H9 (cell line): Measurements from ENCODE around the gene SRGAP3. TPM values are rescaled to one million over a fixed set of nuclear protein-coding genes. Genes with fewer than 3 reads are reported as not detected.

Experiments
- DNase-seq: peaks from one replicate; pipeline ENCODE4 v3.0.0-alpha.2; 2017
- H2AFZ ChIP-seq: one replicate; pipeline ENCODE4 v1.6.1; 2013; ENCODE audit warnings: mild to moderate bottlenecking, low read length, control low read depth, moderate library complexity
- H2AK5ac ChIP-seq: 2 replicates; pipeline ENCODE4 v1.6.1; 2013; ENCODE audit warnings: low read length, control low read depth, mixed read lengths; ENCODE audit not compliant: insufficient read length
- H2BK120ac ChIP-seq: one replicate; pipeline ENCODE4 v1.6.1; 2013; ENCODE audit warnings: low read depth, mild to moderate bottlenecking, low read length, control low read depth, inconsistent platforms; ENCODE audit not compliant: poor library complexity, severe bottlenecking
- H2BK12ac ChIP-seq: 2 replicates; pipeline ENCODE4 v1.6.1; 2013; ENCODE audit warnings: low read length, control low read depth, mixed read lengths, low read depth; ENCODE audit not compliant: insufficient read length
- H2BK15ac ChIP-seq: 2 replicates; pipeline ENCODE4 v1.6.1; 2013; ENCODE audit warnings: low read depth, low read length, control low read depth
- H2BK20ac ChIP-seq: one replicate; pipeline ENCODE4 v1.6.1; 2013; ENCODE audit warnings: low read depth, mild to moderate bottlenecking, low read length, control low read depth, inconsistent platforms; ENCODE audit not compliant: poor library complexity, severe bottlenecking
- H2BK5ac ChIP-seq: 2 replicates; pipeline ENCODE4 v1.6.1; 2013; ENCODE audit warnings: low read length, control low read depth, mixed read lengths; ENCODE audit not compliant: insufficient read length
- H3K14ac ChIP-seq: 2 replicates; pipeline ENCODE4 v1.6.1; 2013; ENCODE audit warnings: low read length, control low read depth; ENCODE audit not compliant: insufficient read depth
- H3K18ac ChIP-seq: 2 replicates; pipeline ENCODE4 v1.6.1; 2013; ENCODE audit warnings: low read depth, mild to moderate bottlenecking, mixed read lengths, low read length, control low read depth; ENCODE audit not compliant: insufficient read length
- H3K23ac ChIP-seq: 2 replicates; pipeline ENCODE4 v1.6.1; 2013; ENCODE audit warnings: low read length, control low read depth, mixed read lengths, low read depth; ENCODE audit not compliant: insufficient read length
- H3K23me2 ChIP-seq: 2 replicates; pipeline ENCODE4 v1.6.1; 2013; ENCODE audit warnings: low read depth, mild to moderate bottlenecking, mixed read lengths, low read length, control low read depth; ENCODE audit not compliant: insufficient read length, poor library complexity, severe bottlenecking
- H3K27ac ChIP-seq: 2 replicates; pipeline ENCODE4 v1.5.1; 2013; ENCODE audit warnings: low read length, control low read depth, mixed read lengths, low read depth; ENCODE audit not compliant: insufficient read length
- H3K27me3 ChIP-seq: 2 replicates; pipeline ENCODE4 v1.6.1; 2013; ENCODE audit warnings: low read length, control low read depth, inconsistent platforms; ENCODE audit not compliant: insufficient read depth
- H3K4ac ChIP-seq: 2 replicates; pipeline ENCODE4 v1.6.1; 2013; ENCODE audit warnings: low read depth, mild to moderate bottlenecking, control low read depth, inconsistent platforms, low read length, moderate library complexity
- H3K4me1 ChIP-seq: 2 replicates; pipeline ENCODE4 v1.6.1; 2013; ENCODE audit warnings: low read length, control low read depth, inconsistent platforms; ENCODE audit not compliant: insufficient read depth
- H3K4me2 ChIP-seq: 2 replicates; pipeline ENCODE4 v1.6.1; 2013; ENCODE audit warnings: low read length, control low read depth, mixed read lengths; ENCODE audit not compliant: insufficient read length, insufficient read depth
- H3K56ac ChIP-seq: 2 replicates; pipeline ENCODE4 v1.6.1; 2013; ENCODE audit warnings: low read depth, mild to moderate bottlenecking, mixed read lengths, low read length, control low read depth; ENCODE audit not compliant: insufficient read length
- H3K79me1 ChIP-seq: 2 replicates; pipeline ENCODE4 v1.6.1; 2013; ENCODE audit warnings: low read depth, mild to moderate bottlenecking, moderate library complexity, low read length, control low read depth, inconsistent platforms; ENCODE audit not compliant: insufficient read depth, poor library complexity, severe bottlenecking
- H3K79me2 ChIP-seq: 2 replicates; pipeline ENCODE4 v1.6.1; 2013; ENCODE audit warnings: low read length, control low read depth, inconsistent platforms; ENCODE audit not compliant: insufficient read depth
- H3K9ac ChIP-seq: 2 replicates; pipeline ENCODE4 v1.6.1; 2013; ENCODE audit warnings: low read length, control low read depth, mixed read lengths; ENCODE audit not compliant: insufficient read length; ENCODE audit errors: extremely low read depth
- H3K9me3 ChIP-seq: one replicate; pipeline ENCODE4 v1.6.1; 2013; ENCODE audit warnings: low read depth, low read length, inconsistent platforms; ENCODE audit not compliant: control insufficient read depth
- H3T11ph ChIP-seq: one replicate; pipeline ENCODE4 v1.6.1; 2013; ENCODE audit warnings: mild to moderate bottlenecking, low read length, control low read depth, inconsistent platforms
- H4K20me1 ChIP-seq: one replicate; pipeline ENCODE4 v1.6.1; 2013; ENCODE audit not compliant: control insufficient read depth, insufficient read length, insufficient read depth
- H4K5ac ChIP-seq: 2 replicates; pipeline ENCODE4 v1.6.1; 2013; ENCODE audit warnings: low read depth, mild to moderate bottlenecking, mixed read lengths, low read length, control low read depth; ENCODE audit not compliant: insufficient read length
- H4K8ac ChIP-seq: replicated peaks from 2 replicates; pipeline ENCODE4 v1.6.1; 2013; ENCODE audit warnings: low read length, control low read depth, mixed read lengths, low read depth; ENCODE audit not compliant: insufficient read length
- H4K91ac ChIP-seq: 2 replicates; pipeline ENCODE4 v1.6.1; 2013; ENCODE audit warnings: low read depth, mild to moderate bottlenecking, moderate library complexity, mixed read lengths, low read length, control low read depth; ENCODE audit not compliant: insufficient read length
- H3K27ac Mint-ChIP-seq, 3 experiments: 2 replicates in 2 of 3; 3 replicates in 1 of 3; pipeline ENCODE4 v1.8.0; 2020 to 2021; ENCODE audit warnings: mixed read lengths in 3 of 3, mild to moderate bottlenecking in 1 of 3, moderate library complexity in 1 of 3
- H3K27me3 Mint-ChIP-seq: 2 replicates; pipeline ENCODE4 v1.8.0; 2021; ENCODE audit warnings: low read depth, mild to moderate bottlenecking, moderate library complexity, mixed read lengths
- H3K36me3 Mint-ChIP-seq, 3 experiments: 2 replicates in 2 of 3; 3 replicates in 1 of 3; pipeline ENCODE4 v1.8.0; 2020 to 2021; ENCODE audit warnings: low read depth in 3 of 3, mixed read lengths in 3 of 3; ENCODE audit not compliant: insufficient read depth in 1 of 3
- H3K4me1 Mint-ChIP-seq, 2 experiments: 2 replicates each; pipeline ENCODE4 v1.8.0; 2020; ENCODE audit warnings: mixed read lengths in 2 of 2
- H3K4me3 Mint-ChIP-seq, 2 experiments: 2 replicates in 1 of 2; 3 replicates in 1 of 2; pipeline ENCODE4 v1.8.0; 2020 to 2021; ENCODE audit warnings: mild to moderate bottlenecking in 2 of 2, mixed read lengths in 2 of 2, moderate library complexity in 1 of 2
- H3K9me3 Mint-ChIP-seq, 2 experiments: 2 replicates in 1 of 2; 3 replicates in 1 of 2; pipeline ENCODE4 v1.8.0; 2020; ENCODE audit warnings: mild to moderate bottlenecking in 2 of 2, mixed read lengths in 2 of 2, moderate library complexity in 1 of 2
- WGBS: extraction: QIAGEN DNeasy Blood & Tissue Kit; methylation state at CpG from one replicate; pipeline ENCODE4 v1.1.7; 2013; ENCODE audit warnings: missing lambda C conversion rate, low lambda C conversion rate, mixed read lengths; ENCODE audit not compliant: insufficient read length; ENCODE audit errors: extremely low coverage; 5-methylcytosine and 5-hydroxymethylcytosine counted together
- total RNA-seq: library from RNA; stranded (reverse); gene quantifications from 2 replicates; pipeline ENCODE4 v1.2.1, GENCODE V29; 2021
- TF ChIP-seq, protein P1 (sequence below): fragments of 200-600 bp; sonication (generic); conservative IDR thresholded peaks from 3 replicates; pipeline ENCODE4 v1.8.0; 2021; ENCODE audit warnings: antibody characterized with exemption, mild to moderate bottlenecking

Gene SRGAP3
- total RNA-seq, 1 experiment from 2014 or later = 3.4 TPM

DNA sequence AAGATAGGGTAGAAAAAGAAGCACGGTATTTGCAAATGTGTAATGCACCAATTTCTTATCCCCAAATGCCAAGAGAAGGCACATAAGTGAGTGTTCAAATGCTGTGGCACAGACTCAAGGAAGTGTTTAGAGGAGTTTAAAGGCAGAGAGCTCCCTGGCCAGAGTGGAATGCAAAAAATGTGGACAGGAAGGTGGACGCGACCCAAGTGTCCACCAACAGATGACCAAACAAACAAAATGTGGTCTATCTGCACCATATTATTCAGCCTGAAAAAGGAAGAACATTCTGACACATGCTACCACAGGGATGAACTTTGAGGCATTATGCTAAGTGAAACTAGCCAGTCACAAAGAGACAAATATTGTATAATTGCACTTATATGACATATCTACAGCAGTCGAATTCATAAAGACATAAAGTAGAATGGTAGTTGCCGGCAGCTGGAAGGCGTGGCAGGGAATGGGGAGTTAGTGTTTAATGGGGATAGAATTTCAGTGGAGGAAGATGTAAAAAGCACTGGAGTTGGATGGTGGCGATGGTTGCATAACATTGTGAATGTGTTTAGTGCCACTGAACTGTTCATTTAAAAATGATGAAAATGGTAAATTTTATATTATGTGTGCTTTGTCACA lies 126.6 kb downstream of the SRGAP3 start:
- Histone ChIP-seq H4K91ac (no peak overlapping the region), H3K9ac (no peak overlapping the region), H4K20me1 (no peaks in the 10 kb centered on the region), H2BK5ac (no peak overlapping the region), H2BK15ac (no peak overlapping the region), H2BK20ac (no peak overlapping the region), H3K4ac (no peak overlapping the region), H4K5ac (no peak overlapping the region), H3K27ac (no peak overlapping the region), H3K23me2 (peaks cover 3% of the 10 kb centered on the region), H3K23ac (no peak overlapping the region), H3K79me2 (no peaks in the 10 kb centered on the region), H3K56ac (no peak overlapping the region), H3K27me3 (no peaks in the 10 kb centered on the region), H3K4me1 (peaks cover 4% of the 10 kb centered on the region; the same call in 1 of the 2 replicates), H2AFZ (no peak overlapping the region), H2BK12ac (no peak overlapping the region), H3K4me2 (no peak overlapping the region), H3K14ac (no peak overlapping the region), H2AK5ac (no peak overlapping the region), H3T11ph (no peak overlapping the region), H3K9me3 (no peaks in the 10 kb centered on the region), H4K8ac (no peak overlapping the region), H2BK120ac (no peak overlapping the region), H3K18ac (no peak overlapping the region), H3K79me1 (no peaks in the 10 kb centered on the region)
- DNase-seq = no peak
- Mint-ChIP-seq H3K9me3 (no peaks in the 10 kb centered on the region; a peak in 1 of 5 replicates), H3K36me3 (peaks cover 0 to 4% (median 2%) of the 10 kb centered on the region in 3 experiments; a peak in 2 of 7 replicates), H3K4me3 (no peak overlapping the region), H3K4me1 (peaks cover 26% of the 10 kb centered on the region in 2 experiments), H3K27me3 (no peaks in the 10 kb centered on the region; the same call in 1 of the 2 replicates), H3K27ac (no peak overlapping the region)
- TF ChIP-seq, protein P1, sequence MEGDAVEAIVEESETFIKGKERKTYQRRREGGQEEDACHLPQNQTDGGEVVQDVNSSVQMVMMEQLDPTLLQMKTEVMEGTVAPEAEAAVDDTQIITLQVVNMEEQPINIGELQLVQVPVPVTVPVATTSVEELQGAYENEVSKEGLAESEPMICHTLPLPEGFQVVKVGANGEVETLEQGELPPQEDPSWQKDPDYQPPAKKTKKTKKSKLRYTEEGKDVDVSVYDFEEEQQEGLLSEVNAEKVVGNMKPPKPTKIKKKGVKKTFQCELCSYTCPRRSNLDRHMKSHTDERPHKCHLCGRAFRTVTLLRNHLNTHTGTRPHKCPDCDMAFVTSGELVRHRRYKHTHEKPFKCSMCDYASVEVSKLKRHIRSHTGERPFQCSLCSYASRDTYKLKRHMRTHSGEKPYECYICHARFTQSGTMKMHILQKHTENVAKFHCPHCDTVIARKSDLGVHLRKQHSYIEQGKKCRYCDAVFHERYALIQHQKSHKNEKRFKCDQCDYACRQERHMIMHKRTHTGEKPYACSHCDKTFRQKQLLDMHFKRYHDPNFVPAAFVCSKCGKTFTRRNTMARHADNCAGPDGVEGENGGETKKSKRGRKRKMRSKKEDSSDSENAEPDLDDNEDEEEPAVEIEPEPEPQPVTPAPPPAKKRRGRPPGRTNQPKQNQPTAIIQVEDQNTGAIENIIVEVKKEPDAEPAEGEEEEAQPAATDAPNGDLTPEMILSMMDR = no peak
- WGBS = 100% methylated on average over 1 of the region's 7 CpGs
